Muscle of arm (tissue), 12 donors: ENCODE results near the gene ATP6V1C2. TPM values are rescaled to one million over a fixed set of nuclear protein-coding genes. Genes with fewer than 3 reads are reported as not detected.
"Not testable (repeated sequence)": the region's sequence is repeated elsewhere in the genome, so short reads cannot be mapped to it uniquely, and the experiment has no call there.

Source experiments
- DNase-seq: peaks from one replicate; pipeline ENCODE4 v3.0.0-alpha.2; 2013
- polyA plus RNA-seq, 12 donors: library from polyadenylated mRNA; unstranded; fragments of 120-200 nt; gene quantifications; one replicate each; pipeline ENCODE4 v1.2.1, GENCODE V29; 2013; ENCODE audit not compliant: insufficient read length in 12 of 12

Gene ATP6V1C2
- polyA plus RNA-seq, 12 donors, result 1.4 to 10.3 (median 3.0) TPM; not detected in 1

GRCh38 chr2:10812362-10813162 lies 91.1 kb downstream of the ATP6V1C2 start, which contains the start of gene PDIA6:
TSS of gene PDIA6 (minus strand) at chr2:10812785. CDS start at chr2:10812696, 89 bp downstream.
- DNase-seq, result peak; percentile 97

GRCh38 chr2:10813163-10814138 lies 92.0 kb downstream of the ATP6V1C2 start:
- DNase-seq, result not testable (repeated sequence)

- DNase-seq, result no peak
Observed at GRCh38 chr2:10814142-10814541, 92.7 kb downstream of the ATP6V1C2 start.

GRCh38 chr2:10814571-10815331 lies 93.3 kb downstream of the ATP6V1C2 start:
- no peak for DNase-seq

GRCh38 chr2:10817413-10817812 lies 96.0 kb downstream of the ATP6V1C2 start:
- DNase-seq, result no peak

GRCh38 chr2:10818305-10818704 lies 96.9 kb downstream of the ATP6V1C2 start:
- DNase-seq, result not testable (repeated sequence)

- no peak for DNase-seq
Observed at GRCh38 chr2:10818984-10819383, 97.6 kb downstream of the ATP6V1C2 start.

GRCh38 chr2:10819714-10820314 lies 98.4 kb downstream of the ATP6V1C2 start:
- no peak for DNase-seq

GRCh38 chr2:10820562-10820961 lies 99.1 kb downstream of the ATP6V1C2 start:
- DNase-seq, result no peak

- DNase-seq, result no peak
Observed at GRCh38 chr2:10820978-10821695, 99.7 kb downstream of the ATP6V1C2 start.

- DNase-seq, result no peak
Observed at GRCh38 chr2:10824191-10824590, 102.8 kb downstream of the ATP6V1C2 start.

GRCh38 chr2:10826026-10826425 lies 104.6 kb downstream of the ATP6V1C2 start:
- DNase-seq, result no peak

- DNase-seq, result no peak
Observed at GRCh38 chr2:10826625-10827024, 105.2 kb downstream of the ATP6V1C2 start.

- DNase-seq, result no peak
Observed at GRCh38 chr2:10828346-10828745, 106.9 kb downstream of the ATP6V1C2 start.

- DNase-seq, result no peak
Observed at GRCh38 chr2:10829299-10829698, 107.9 kb downstream of the ATP6V1C2 start.

GRCh38 chr2:10830203-10830602 lies 108.8 kb downstream of the ATP6V1C2 start:
- no peak for DNase-seq

GRCh38 chr2:10830641-10831399 lies 109.4 kb downstream of the ATP6V1C2 start:
- no peak for DNase-seq

GRCh38 chr2:10831400-10831985 lies 110.1 kb downstream of the ATP6V1C2 start:
- no peak for DNase-seq

GRCh38 chr2:10832203-10832936 lies 110.9 kb downstream of the ATP6V1C2 start:
- DNase-seq, result peak; percentile 85
